ENCODE data around the gene LNX1. TPM values are rescaled to one million over a fixed set of nuclear protein-coding genes. Genes with fewer than 3 reads are reported as not detected.

Gene LNX1
- total RNA-seq, 2 experiments from 2014 or later: not detected

DNA sequence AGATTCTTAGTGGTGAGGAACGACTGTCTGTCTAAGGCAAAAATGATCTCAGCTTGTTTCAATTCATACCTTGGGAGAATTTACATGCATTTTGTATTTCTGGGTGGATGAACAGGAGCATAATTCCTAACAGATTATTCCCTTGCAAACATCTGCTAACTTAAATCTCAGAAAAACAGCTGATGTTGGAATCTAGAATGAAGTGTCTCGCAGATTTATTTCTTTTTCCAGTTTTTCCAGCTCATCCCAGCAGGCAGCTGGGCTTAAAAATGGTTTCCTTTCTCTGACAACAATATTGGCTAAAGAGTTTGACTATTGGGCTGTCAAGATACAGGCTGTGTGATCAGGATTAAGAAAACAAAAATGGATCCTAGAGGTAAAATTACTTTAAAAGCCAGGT is 1.1 kb downstream of the LNX1 start:
- Histone ChIP-seq H4K20me1 (ENCODE audit: insufficient read depth, low read length) (no peaks in the 10 kb centered on the region), H3K79me2 (ENCODE audit: insufficient read depth, low read depth, low read length) (no peaks in the 10 kb centered on the region), H3K9me2 (ENCODE audit: insufficient read depth, low read length) (no peaks in the 10 kb centered on the region), H3K4me1 (ENCODE audit: insufficient read depth, low read length, poor library complexity, severe bottlenecking) (no peaks in the 10 kb centered on the region), H3K4me3 (ENCODE audit: low read depth, low read length, poor library complexity, severe bottlenecking) (no peak overlapping the region), H3K4me2 (ENCODE audit: low read length) (no peak overlapping the region), H2AFZ (ENCODE audit: low read length) (no peak overlapping the region), H3K36me3 (ENCODE audit: insufficient read depth, low read length) (no peaks in the 10 kb centered on the region), H3K27ac (ENCODE audit: low read depth, low read length, poor library complexity, severe bottlenecking) (no peak overlapping the region), H3K9me3 (ENCODE audit: low read length) (no peaks in the 10 kb centered on the region)
- CTCF ChIA-PET (ENCODE audit: unreplicated experiment): no interaction called here
- DNase-seq (ENCODE audit: low spot score): no peak
- no TSS peak for BruUV-seq (replicated peaks)
- TF ChIP-seq EZH2phosphoT487 (IDR thresholded peaks at IDR 0.05; ENCODE audit: borderline replicate concordance, low read depth, low read length): no peak
- TF ChIP-seq, protein P1, sequence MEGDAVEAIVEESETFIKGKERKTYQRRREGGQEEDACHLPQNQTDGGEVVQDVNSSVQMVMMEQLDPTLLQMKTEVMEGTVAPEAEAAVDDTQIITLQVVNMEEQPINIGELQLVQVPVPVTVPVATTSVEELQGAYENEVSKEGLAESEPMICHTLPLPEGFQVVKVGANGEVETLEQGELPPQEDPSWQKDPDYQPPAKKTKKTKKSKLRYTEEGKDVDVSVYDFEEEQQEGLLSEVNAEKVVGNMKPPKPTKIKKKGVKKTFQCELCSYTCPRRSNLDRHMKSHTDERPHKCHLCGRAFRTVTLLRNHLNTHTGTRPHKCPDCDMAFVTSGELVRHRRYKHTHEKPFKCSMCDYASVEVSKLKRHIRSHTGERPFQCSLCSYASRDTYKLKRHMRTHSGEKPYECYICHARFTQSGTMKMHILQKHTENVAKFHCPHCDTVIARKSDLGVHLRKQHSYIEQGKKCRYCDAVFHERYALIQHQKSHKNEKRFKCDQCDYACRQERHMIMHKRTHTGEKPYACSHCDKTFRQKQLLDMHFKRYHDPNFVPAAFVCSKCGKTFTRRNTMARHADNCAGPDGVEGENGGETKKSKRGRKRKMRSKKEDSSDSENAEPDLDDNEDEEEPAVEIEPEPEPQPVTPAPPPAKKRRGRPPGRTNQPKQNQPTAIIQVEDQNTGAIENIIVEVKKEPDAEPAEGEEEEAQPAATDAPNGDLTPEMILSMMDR (conservative IDR thresholded peaks at IDR 0.05; ENCODE audit: low read length): no peak
- POLR2A ChIA-PET: interaction anchor here (0.7 to 1.9 kb wide), 3 partner anchors 10 to 26 kb away, joined by 3 to 4 read pairs (median 4); no protein-coding TSS in a partner anchor
- intact Hi-C loops (cut with micrococcal nuclease; ENCODE audit: unreplicated experiment): no loop called here

DNA sequence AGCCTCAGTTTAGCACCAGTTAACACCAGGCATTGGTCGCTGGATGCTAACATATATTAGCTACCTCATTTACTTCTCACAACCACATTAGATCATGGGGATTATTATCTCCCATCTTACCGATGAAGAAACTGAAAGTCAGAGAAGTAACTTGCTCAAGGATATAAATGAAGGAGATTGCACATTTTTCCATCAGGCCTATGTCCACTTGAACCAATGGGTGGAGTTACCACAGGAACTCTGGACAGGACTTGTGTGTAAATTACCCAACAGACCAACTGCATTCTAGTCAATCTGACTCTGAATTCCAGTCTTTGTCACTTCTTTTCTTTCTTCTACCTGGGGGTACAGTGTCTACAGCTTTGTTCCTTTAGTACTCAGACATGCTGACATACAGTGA is 1.8 kb downstream of the LNX1 start:
- Histone ChIP-seq H3K4me1 (ENCODE audit: insufficient read depth, low read length, poor library complexity, severe bottlenecking) (no peaks in the 10 kb centered on the region), H3K9me2 (ENCODE audit: insufficient read depth, low read length) (no peaks in the 10 kb centered on the region), H3K4me3 (ENCODE audit: low read depth, low read length, poor library complexity, severe bottlenecking) (no peak overlapping the region), H2AFZ (ENCODE audit: low read length) (no peak overlapping the region), H3K9me3 (ENCODE audit: low read length) (no peaks in the 10 kb centered on the region), H3K79me2 (ENCODE audit: insufficient read depth, low read depth, low read length) (no peaks in the 10 kb centered on the region), H3K36me3 (ENCODE audit: insufficient read depth, low read length) (no peaks in the 10 kb centered on the region), H4K20me1 (ENCODE audit: insufficient read depth, low read length) (no peaks in the 10 kb centered on the region), H3K4me2 (ENCODE audit: low read length) (no peak overlapping the region), H3K27ac (ENCODE audit: low read depth, low read length, poor library complexity, severe bottlenecking) (no peak overlapping the region)
- BruUV-seq (replicated peaks): no TSS peak
- intact Hi-C loops (cut with micrococcal nuclease; ENCODE audit: unreplicated experiment): no loop called here
- ChIA-PET POLR2A (interaction anchor here (0.7 to 1.9 kb wide), 3 partner anchors 10 to 27 kb away, joined by 3 to 4 read pairs (median 4); no protein-coding TSS in a partner anchor), CTCF (ENCODE audit: unreplicated experiment) (no interaction called here)
- no peak for DNase-seq (ENCODE audit: low spot score)
- no peak for TF ChIP-seq EZH2phosphoT487 (IDR thresholded peaks at IDR 0.05; ENCODE audit: borderline replicate concordance, low read depth, low read length)
- TF ChIP-seq, protein P1 (conservative IDR thresholded peaks at IDR 0.05; ENCODE audit: low read length): no peak

DNA sequence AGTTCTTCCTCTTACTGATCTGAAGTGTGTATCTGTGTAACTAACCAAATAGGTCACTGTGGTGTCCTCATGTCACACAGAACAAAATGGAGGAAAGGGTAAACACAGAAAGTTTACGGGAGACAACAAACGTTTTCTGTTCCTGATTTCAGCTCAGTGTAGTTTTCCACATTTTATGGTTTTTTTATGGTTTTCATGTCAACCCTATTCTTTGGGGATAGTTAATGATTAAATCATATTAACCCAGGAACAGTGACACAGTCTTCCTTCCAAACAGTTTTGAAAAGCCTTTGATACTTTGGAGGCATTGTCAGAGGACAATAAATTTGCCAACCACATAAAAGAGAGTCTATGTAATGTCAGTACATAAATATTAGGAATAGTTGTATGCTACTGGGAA is 4.2 kb downstream of the LNX1 start:
- no peak for TF ChIP-seq EZH2phosphoT487 (IDR thresholded peaks at IDR 0.05; ENCODE audit: borderline replicate concordance, low read depth, low read length)
- TF ChIP-seq, protein P1 (conservative IDR thresholded peaks at IDR 0.05; ENCODE audit: low read length): no peak
- Histone ChIP-seq H3K4me2 (ENCODE audit: low read length) (no peak overlapping the region), H3K4me1 (ENCODE audit: insufficient read depth, low read length, poor library complexity, severe bottlenecking) (no peaks in the 10 kb centered on the region), H3K27ac (ENCODE audit: low read depth, low read length, poor library complexity, severe bottlenecking) (no peak overlapping the region), H3K4me3 (ENCODE audit: low read depth, low read length, poor library complexity, severe bottlenecking) (no peak overlapping the region), H3K9me3 (ENCODE audit: low read length) (no peaks in the 10 kb centered on the region), H3K79me2 (ENCODE audit: insufficient read depth, low read depth, low read length) (no peaks in the 10 kb centered on the region), H4K20me1 (ENCODE audit: insufficient read depth, low read length) (no peaks in the 10 kb centered on the region), H3K36me3 (ENCODE audit: insufficient read depth, low read length) (no peaks in the 10 kb centered on the region), H3K9me2 (ENCODE audit: insufficient read depth, low read length) (no peaks in the 10 kb centered on the region), H2AFZ (ENCODE audit: low read length) (no peak overlapping the region)
- ChIA-PET CTCF (ENCODE audit: unreplicated experiment) (no interaction called here), POLR2A (no interaction called here)
- no TSS peak for BruUV-seq (replicated peaks)
- intact Hi-C loops (cut with micrococcal nuclease; ENCODE audit: unreplicated experiment): no loop called here
- no peak for DNase-seq (ENCODE audit: low spot score)

Data from OCI-LY7 (cell line).